ENCODE measurements around the gene RPP25. TPM values are rescaled to one million over a fixed set of nuclear protein-coding genes. Genes with fewer than 3 reads are reported as not detected.

The RPP25 gene
- total and polyA plus RNA-seq, 2 of the 13 experiments (the other 11 are each of a cell fraction or from before 2014, with no cell fraction given) = 0.05 to 0.11 TPM

DNA sequence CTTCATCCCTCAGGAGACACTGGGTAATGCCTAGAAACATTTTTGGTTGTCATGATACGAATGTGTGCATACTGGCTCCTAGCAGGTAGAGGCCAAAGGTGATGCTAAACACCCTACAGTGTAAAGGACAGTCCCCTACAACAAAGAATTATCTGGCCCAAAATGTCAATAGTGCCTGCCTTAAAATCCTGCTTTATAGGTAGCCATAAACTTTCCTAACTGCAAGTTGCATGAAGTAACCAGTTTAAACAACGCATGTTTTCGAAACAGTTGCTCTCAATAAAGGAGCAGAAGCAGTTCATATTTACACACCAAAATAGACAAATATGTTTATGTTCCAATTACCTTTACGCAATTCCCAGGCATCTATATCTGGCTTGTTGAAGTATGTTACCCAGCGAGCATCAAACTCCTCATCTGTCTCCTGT, 27.8 kb downstream of the RPP25 start (continued):
- TF ChIP-seq, protein P1, sequence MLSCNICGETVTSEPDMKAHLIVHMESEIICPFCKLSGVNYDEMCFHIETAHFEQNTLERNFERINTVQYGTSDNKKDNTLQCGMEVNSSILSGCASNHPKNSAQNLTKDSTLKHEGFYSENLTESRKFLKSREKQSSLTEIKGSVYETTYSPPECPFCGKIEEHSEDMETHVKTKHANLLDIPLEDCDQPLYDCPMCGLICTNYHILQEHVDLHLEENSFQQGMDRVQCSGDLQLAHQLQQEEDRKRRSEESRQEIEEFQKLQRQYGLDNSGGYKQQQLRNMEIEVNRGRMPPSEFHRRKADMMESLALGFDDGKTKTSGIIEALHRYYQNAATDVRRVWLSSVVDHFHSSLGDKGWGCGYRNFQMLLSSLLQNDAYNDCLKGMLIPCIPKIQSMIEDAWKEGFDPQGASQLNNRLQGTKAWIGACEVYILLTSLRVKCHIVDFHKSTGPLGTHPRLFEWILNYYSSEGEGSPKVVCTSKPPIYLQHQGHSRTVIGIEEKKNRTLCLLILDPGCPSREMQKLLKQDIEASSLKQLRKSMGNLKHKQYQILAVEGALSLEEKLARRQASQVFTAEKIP (CRISPR knock-in tag; IDR thresholded peaks at IDR 0.05; ENCODE audit: borderline replicate concordance) = no peak
- TF ChIP-seq FOSL2 (CRISPR knock-in tag; IDR thresholded peaks at IDR 0.05) = 0 out of 2 replicates have a peak, but pooled peaks have one; percentile 22
- TF ChIP-seq SP1 (IDR thresholded peaks at IDR 0.05) = no peak
- TF ChIP-seq SP1 (CRISPR knock-in tag; IDR thresholded peaks at IDR 0.05) = no peak
- TF ChIP-seq, protein P2, sequence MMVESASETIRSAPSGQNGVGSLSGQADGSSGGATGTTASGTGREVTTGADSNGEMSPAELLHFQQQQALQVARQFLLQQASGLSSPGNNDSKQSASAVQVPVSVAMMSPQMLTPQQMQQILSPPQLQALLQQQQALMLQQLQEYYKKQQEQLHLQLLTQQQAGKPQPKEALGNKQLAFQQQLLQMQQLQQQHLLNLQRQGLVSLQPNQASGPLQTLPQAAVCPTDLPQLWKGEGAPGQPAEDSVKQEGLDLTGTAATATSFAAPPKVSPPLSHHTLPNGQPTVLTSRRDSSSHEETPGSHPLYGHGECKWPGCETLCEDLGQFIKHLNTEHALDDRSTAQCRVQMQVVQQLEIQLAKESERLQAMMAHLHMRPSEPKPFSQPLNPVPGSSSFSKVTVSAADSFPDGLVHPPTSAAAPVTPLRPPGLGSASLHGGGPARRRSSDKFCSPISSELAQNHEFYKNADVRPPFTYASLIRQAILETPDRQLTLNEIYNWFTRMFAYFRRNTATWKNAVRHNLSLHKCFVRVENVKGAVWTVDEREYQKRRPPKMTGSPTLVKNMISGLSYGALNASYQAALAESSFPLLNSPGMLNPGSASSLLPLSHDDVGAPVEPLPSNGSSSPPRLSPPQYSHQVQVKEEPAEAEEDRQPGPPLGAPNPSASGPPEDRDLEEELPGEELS (CRISPR knock-in tag; IDR thresholded peaks at IDR 0.05) = peak; percentile 89
- TF ChIP-seq, protein P3, sequence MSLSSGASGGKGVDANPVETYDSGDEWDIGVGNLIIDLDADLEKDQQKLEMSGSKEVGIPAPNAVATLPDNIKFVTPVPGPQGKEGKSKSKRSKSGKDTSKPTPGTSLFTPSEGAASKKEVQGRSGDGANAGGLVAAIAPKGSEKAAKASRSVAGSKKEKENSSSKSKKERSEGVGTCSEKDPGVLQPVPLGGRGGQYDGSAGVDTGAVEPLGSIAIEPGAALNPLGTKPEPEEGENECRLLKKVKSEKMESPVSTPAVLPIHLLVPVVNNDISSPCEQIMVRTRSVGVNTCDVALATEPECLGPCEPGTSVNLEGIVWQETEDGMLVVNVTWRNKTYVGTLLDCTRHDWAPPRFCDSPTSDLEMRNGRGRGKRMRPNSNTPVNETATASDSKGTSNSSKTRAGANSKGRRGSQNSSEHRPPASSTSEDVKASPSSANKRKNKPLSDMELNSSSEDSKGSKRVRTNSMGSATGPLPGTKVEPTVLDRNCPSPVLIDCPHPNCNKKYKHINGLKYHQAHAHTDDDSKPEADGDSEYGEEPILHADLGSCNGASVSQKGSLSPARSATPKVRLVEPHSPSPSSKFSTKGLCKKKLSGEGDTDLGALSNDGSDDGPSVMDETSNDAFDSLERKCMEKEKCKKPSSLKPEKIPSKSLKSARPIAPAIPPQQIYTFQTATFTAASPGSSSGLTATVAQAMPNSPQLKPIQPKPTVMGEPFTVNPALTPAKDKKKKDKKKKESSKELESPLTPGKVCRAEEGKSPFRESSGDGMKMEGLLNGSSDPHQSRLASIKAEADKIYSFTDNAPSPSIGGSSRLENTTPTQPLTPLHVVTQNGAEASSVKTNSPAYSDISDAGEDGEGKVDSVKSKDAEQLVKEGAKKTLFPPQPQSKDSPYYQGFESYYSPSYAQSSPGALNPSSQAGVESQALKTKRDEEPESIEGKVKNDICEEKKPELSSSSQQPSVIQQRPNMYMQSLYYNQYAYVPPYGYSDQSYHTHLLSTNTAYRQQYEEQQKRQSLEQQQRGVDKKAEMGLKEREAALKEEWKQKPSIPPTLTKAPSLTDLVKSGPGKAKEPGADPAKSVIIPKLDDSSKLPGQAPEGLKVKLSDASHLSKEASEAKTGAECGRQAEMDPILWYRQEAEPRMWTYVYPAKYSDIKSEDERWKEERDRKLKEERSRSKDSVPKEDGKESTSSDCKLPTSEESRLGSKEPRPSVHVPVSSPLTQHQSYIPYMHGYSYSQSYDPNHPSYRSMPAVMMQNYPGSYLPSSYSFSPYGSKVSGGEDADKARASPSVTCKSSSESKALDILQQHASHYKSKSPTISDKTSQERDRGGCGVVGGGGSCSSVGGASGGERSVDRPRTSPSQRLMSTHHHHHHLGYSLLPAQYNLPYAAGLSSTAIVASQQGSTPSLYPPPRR (CRISPR knock-in tag; IDR thresholded peaks at IDR 0.05; ENCODE audit: borderline replicate concordance) = peak; percentile 48; the same call in 1 of the 2 replicates
- no peak for TF ChIP-seq SSRP1 (CRISPR knock-in tag; IDR thresholded peaks at IDR 0.05)
- no peak for TF ChIP-seq ZNF251 (CRISPR knock-in tag; IDR thresholded peaks at IDR 0.05)
- 0 out of 2 replicates have a peak, but pooled peaks have one; percentile 24 for TF ChIP-seq HOXA3 (CRISPR knock-in tag; IDR thresholded peaks at IDR 0.05)
- no peak for TF ChIP-seq THAP9 (CRISPR knock-in tag; IDR thresholded peaks at IDR 0.05; ENCODE audit: borderline replicate concordance)
- peak; percentile 67 for TF ChIP-seq PAXIP1 (CRISPR knock-in tag; conservative IDR thresholded peaks at IDR 0.05)
- TF ChIP-seq GATAD2A (CRISPR knock-in tag; IDR thresholded peaks at IDR 0.05) = peak; percentile 86

Measured in HepG2 (cell line).